ENCODE results near the gene CD83.

DNA sequence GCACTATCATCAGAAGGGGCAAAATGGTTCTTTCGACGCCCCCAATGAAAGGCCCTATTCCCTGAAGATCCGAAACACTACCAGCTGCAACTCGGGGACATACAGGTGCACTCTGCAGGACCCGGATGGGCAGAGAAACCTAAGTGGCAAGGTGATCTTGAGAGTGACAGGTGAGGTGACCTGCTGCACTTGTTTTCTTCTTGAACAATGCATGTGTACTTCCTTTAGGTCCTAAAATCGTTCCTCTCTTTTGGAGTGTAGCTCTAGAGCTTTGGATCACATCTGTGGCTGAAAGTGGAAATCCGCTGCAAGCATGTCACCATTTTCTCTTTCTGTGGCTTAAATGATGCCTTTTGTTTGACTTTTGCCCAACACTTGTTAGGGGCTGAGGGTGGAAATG lies 14.0 kb downstream of the CD83 start:
- TF ChIP-seq, protein P1, sequence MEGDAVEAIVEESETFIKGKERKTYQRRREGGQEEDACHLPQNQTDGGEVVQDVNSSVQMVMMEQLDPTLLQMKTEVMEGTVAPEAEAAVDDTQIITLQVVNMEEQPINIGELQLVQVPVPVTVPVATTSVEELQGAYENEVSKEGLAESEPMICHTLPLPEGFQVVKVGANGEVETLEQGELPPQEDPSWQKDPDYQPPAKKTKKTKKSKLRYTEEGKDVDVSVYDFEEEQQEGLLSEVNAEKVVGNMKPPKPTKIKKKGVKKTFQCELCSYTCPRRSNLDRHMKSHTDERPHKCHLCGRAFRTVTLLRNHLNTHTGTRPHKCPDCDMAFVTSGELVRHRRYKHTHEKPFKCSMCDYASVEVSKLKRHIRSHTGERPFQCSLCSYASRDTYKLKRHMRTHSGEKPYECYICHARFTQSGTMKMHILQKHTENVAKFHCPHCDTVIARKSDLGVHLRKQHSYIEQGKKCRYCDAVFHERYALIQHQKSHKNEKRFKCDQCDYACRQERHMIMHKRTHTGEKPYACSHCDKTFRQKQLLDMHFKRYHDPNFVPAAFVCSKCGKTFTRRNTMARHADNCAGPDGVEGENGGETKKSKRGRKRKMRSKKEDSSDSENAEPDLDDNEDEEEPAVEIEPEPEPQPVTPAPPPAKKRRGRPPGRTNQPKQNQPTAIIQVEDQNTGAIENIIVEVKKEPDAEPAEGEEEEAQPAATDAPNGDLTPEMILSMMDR (conservative IDR thresholded peaks at IDR 0.05; ENCODE audit: low read depth, low read length) = no peak
- TF ChIP-seq CEBPB (IDR thresholded peaks at IDR 0.05; ENCODE audit: low read depth, low read length) = no peak
- TF ChIP-seq, protein P2, sequence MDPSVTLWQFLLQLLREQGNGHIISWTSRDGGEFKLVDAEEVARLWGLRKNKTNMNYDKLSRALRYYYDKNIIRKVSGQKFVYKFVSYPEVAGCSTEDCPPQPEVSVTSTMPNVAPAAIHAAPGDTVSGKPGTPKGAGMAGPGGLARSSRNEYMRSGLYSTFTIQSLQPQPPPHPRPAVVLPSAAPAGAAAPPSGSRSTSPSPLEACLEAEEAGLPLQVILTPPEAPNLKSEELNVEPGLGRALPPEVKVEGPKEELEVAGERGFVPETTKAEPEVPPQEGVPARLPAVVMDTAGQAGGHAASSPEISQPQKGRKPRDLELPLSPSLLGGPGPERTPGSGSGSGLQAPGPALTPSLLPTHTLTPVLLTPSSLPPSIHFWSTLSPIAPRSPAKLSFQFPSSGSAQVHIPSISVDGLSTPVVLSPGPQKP (IDR thresholded peaks at IDR 0.05; ENCODE audit: borderline replicate concordance, low read depth, low read length) = no peak

Measured in IMR-90 (cell line).